OCI-LY1 (cell line): Measurements from ENCODE around the gene AJM1.

Source experiments
- H2AFZ ChIP-seq: fragments of 200-600 bp; sonication (generic), shearing (Covaris generic); 2 replicates; pipeline ENCODE4 v1.6.0; 2014; ENCODE audit warnings: antibody characterized with exemption, mild to moderate bottlenecking, low read length
- H3F3A ChIP-seq: fragments of 200-600 bp; sonication (generic), shearing (Covaris generic); 2 replicates; pipeline ENCODE4 v1.6.0; 2014; ENCODE audit warnings: mild to moderate bottlenecking, antibody characterized with exemption, low read length, moderate library complexity; ENCODE audit not compliant: insufficient read depth
- H3K27ac ChIP-seq: fragments of 200-600 bp; sonication (generic); 2 replicates; pipeline ENCODE4 v1.5.1; 2014; ENCODE audit warnings: low read length, mixed run types, mild to moderate bottlenecking, low read depth; ENCODE audit not compliant: poor library complexity, severe bottlenecking
- H3K27me3 ChIP-seq: fragments of 200-600 bp; sonication (generic); 2 replicates; pipeline ENCODE4 v1.6.0; 2014; ENCODE audit warnings: antibody characterized with exemption, mild to moderate bottlenecking, low read length, moderate library complexity; ENCODE audit not compliant: insufficient read depth
- H3K36me3 ChIP-seq: fragments of 200-600 bp; sonication (generic); 2 replicates; pipeline ENCODE4 v1.6.1; 2014; ENCODE audit warnings: mild to moderate bottlenecking, antibody characterized with exemption, low read length, moderate library complexity, mixed read lengths; ENCODE audit not compliant: insufficient read depth
- H3K4me1 ChIP-seq: fragments of 200-600 bp; sonication (generic); 2 replicates; pipeline ENCODE4 v1.5.1; 2014; ENCODE audit warnings: mild to moderate bottlenecking, low read length, moderate library complexity; ENCODE audit not compliant: insufficient read depth, severe bottlenecking
- H3K4me2 ChIP-seq: fragments of 200-600 bp; sonication (generic), shearing (Covaris generic); 2 replicates; pipeline ENCODE4 v1.6.1; 2014; ENCODE audit warnings: low read length
- H3K4me3 ChIP-seq: fragments of 200-600 bp; sonication (generic); 2 replicates; pipeline ENCODE4 v1.5.1; 2014; ENCODE audit warnings: low read length, low read depth, mild to moderate bottlenecking, mixed read lengths; ENCODE audit not compliant: poor library complexity, severe bottlenecking
- H3K79me2 ChIP-seq: fragments of 200-600 bp; shearing (Covaris generic); 2 replicates; pipeline ENCODE4 v1.6.1; 2016; ENCODE audit warnings: mixed run types, low read length, mixed read lengths; ENCODE audit not compliant: insufficient read depth
- H3K9ac ChIP-seq: fragments of 200-600 bp; sonication (generic), shearing (Covaris generic); 2 replicates; pipeline ENCODE4 v1.6.1; 2014; ENCODE audit warnings: mild to moderate bottlenecking, low read length, mixed read lengths
- H3K9me2 ChIP-seq: fragments of 200-600 bp; sonication (generic), shearing (Covaris generic); 2 replicates; pipeline ENCODE4 v1.6.1; 2014; ENCODE audit warnings: low read depth, mild to moderate bottlenecking, low read length, mixed read lengths
- H3K9me3 ChIP-seq: fragments of 200-600 bp; shearing (Covaris generic); 2 replicates; pipeline ENCODE4 v1.6.1; 2014; ENCODE audit warnings: low read length, mixed read lengths
- H4K20me1 ChIP-seq: fragments of 200-600 bp; sonication (generic), shearing (Covaris generic); 2 replicates; pipeline ENCODE4 v1.6.0; 2016; ENCODE audit warnings: mild to moderate bottlenecking, low read length; ENCODE audit not compliant: insufficient read depth
- EZH2 ChIP-seq: fragments of 200-600 bp; sonication (generic), shearing (Covaris generic); IDR thresholded peaks from 2 replicates; pipeline ENCODE4 v1.8.0; 2017; ENCODE audit warnings: borderline replicate concordance, mixed run types, mild to moderate bottlenecking, antibody characterized with exemption, low read length, moderate library complexity, mixed read lengths
- TF ChIP-seq, protein P1 (sequence below): fragments of 200-600 bp; sonication (generic), shearing (Covaris generic); IDR thresholded peaks from 2 replicates; pipeline ENCODE4 v1.5.1; 2017; ENCODE audit warnings: mild to moderate bottlenecking, antibody characterized with exemption, low read length, moderate library complexity, mixed read lengths

Gene AJM1

DNA sequence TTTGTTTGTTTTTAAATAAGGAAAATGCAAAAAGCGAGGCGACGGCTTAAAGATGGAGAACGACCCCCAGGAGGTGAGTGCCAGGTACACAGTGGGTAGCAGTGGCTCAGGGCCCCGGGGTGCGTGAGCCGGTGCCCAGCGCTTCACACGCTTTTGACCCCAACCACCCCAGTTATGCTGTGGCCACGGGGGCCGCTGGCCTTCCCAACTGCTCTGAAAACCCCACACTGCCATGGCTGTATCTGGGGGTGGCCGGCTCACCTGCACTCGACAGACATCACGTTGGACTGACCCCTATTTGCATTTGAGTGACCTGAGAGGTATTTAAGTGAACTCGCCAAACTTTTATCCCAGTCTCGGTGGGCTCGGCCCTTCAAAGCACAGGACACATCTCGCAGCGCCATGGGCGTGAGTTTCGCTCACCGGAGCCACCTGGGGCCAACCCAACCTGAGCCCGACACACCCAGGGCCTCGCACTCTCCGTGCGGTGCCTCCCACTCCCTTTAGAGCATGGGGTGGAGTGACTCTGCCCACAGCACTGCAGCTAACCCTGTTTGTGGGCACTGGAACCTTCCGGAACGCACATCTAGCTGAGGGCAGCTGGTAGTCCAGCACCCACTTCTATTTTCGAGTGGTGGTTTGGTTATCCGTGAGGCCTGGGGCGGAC is 13.7 kb upstream of the AJM1 start:
- Histone ChIP-seq H3K9me3 (no peaks in the 10 kb centered on the region), H3K4me2 (no peak overlapping the region), H3K36me3 (peaks cover 86% of the 10 kb centered on the region), H3K9me2 (no peaks in the 10 kb centered on the region), H3K9ac (no peak overlapping the region), H3K79me2 (no peaks in the 10 kb centered on the region), H3K4me1 (no peaks in the 10 kb centered on the region), H2AFZ (no peak overlapping the region), H4K20me1 (no peaks in the 10 kb centered on the region), H3K4me3 (no peak overlapping the region), H3K27ac (no peak overlapping the region), H3F3A (no peaks in the 10 kb centered on the region), H3K27me3 (no peaks in the 10 kb centered on the region)
- no peak for TF ChIP-seq EZH2
- TF ChIP-seq, protein P1, sequence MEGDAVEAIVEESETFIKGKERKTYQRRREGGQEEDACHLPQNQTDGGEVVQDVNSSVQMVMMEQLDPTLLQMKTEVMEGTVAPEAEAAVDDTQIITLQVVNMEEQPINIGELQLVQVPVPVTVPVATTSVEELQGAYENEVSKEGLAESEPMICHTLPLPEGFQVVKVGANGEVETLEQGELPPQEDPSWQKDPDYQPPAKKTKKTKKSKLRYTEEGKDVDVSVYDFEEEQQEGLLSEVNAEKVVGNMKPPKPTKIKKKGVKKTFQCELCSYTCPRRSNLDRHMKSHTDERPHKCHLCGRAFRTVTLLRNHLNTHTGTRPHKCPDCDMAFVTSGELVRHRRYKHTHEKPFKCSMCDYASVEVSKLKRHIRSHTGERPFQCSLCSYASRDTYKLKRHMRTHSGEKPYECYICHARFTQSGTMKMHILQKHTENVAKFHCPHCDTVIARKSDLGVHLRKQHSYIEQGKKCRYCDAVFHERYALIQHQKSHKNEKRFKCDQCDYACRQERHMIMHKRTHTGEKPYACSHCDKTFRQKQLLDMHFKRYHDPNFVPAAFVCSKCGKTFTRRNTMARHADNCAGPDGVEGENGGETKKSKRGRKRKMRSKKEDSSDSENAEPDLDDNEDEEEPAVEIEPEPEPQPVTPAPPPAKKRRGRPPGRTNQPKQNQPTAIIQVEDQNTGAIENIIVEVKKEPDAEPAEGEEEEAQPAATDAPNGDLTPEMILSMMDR: no peak

- no peaks in the 10 kb centered on the region for H3F3A ChIP-seq
- no peaks in the 10 kb centered on the region for H3K27me3 ChIP-seq
- H3K79me2 ChIP-seq: no peaks in the 10 kb centered on the region
- H3K36me3 ChIP-seq: peaks cover 81% of the 10 kb centered on the region
- no peak overlapping the region for H3K27ac ChIP-seq
- no peaks in the 10 kb centered on the region for H3K9me3 ChIP-seq
- TF ChIP-seq, protein P1: no peak
- no peak for TF ChIP-seq EZH2
- H3K9ac ChIP-seq: no peak overlapping the region
- H3K4me1 ChIP-seq: no peaks in the 10 kb centered on the region
- no peak overlapping the region for H2AFZ ChIP-seq
- no peaks in the 10 kb centered on the region for H4K20me1 ChIP-seq
- H3K9me2 ChIP-seq: no peaks in the 10 kb centered on the region
- no peak overlapping the region for H3K4me3 ChIP-seq
- no peak overlapping the region for H3K4me2 ChIP-seq
These were observed 12.9 kb upstream of the AJM1 start for GRCh38 chr9:136829412-136829811.

GRCh38 chr9:136829981-136830885 is 12.0 kb upstream of the AJM1 start:
- H3K79me2 ChIP-seq: no peaks in the 10 kb centered on the region
- no peak overlapping the region for H2AFZ ChIP-seq
- no peak for TF ChIP-seq EZH2
- TF ChIP-seq, protein P1: no peak
- no peaks in the 10 kb centered on the region for H4K20me1 ChIP-seq
- no peaks in the 10 kb centered on the region for H3F3A ChIP-seq
- peaks cover 76% of the 10 kb centered on the region for H3K36me3 ChIP-seq
- H3K27me3 ChIP-seq: no peaks in the 10 kb centered on the region
- H3K27ac ChIP-seq: no peak overlapping the region
- no peak overlapping the region for H3K4me2 ChIP-seq
- H3K9me3 ChIP-seq: no peaks in the 10 kb centered on the region
- H3K4me1 ChIP-seq: no peaks in the 10 kb centered on the region
- no peak overlapping the region for H3K9ac ChIP-seq
- no peaks in the 10 kb centered on the region for H3K9me2 ChIP-seq
- no peak overlapping the region for H3K4me3 ChIP-seq
